ENCODE data around the gene TTBK2.

- TF ChIP-seq CTCF (IDR thresholded peaks at IDR 0.05) (no peak), ZFX (IDR thresholded peaks at IDR 0.05; ENCODE audit: borderline replicate concordance) (no peak)
Measured at GRCh38 chr15:42710662-42711061, 209.9 kb downstream of the TTBK2 start.

All from 22Rv1 (cell line).